T-cell (primary cell): ENCODE results near the gene G2E3. TPM values are rescaled to one million over a fixed set of nuclear protein-coding genes. Genes with fewer than 3 reads are reported as not detected.
"Not testable (repeated sequence)": the region's sequence is repeated elsewhere in the genome, so short reads cannot be mapped to it uniquely, and the experiment has no call there.

Source experiments
- ATAC-seq, 4 experiments: fragments of 200-7000 bp in 3 of 4; fragments of 150-1000 bp in 1 of 4; cut with Tn5 transposase; replicated peaks in 1 of 4; 1 replicate in 3 of 4; 2 replicates in 1 of 4; pipeline ENCODE4 v1.10.0; 2021; ENCODE audit warnings: moderate library complexity in 3 of 4, mild to moderate bottlenecking in 2 of 4, moderate number of reproducible peaks in 1 of 4
- CTCF ChIA-PET, 2 donors: fragments of 300-600 bp; sonication (Branson Sonifier 250); formaldehyde crosslinking; loops; one replicate each; lab custom pipeline; 2022; ENCODE audit warnings: antibody characterized with exemption in 2 of 2; lab: Charles Lee
- POLR2A ChIA-PET, 2 donors: fragments of 300-600 bp; sonication (Branson Sonifier 250); formaldehyde crosslinking; loops; one replicate each; lab custom pipeline; 2022; ENCODE audit warnings: antibody characterized with exemption in 2 of 2; lab: Charles Lee
- DNase-seq, 35 experiments: peaks; one replicate each; pipeline versions ENCODE4 v3.0.0 to v3.0.0-alpha.2; 2013 to 2023
- H3K27ac ChIP-seq: one replicate; pipeline ENCODE4 v1.5.1; 2013; ENCODE audit warnings: low read length
- H3K27me3 ChIP-seq, 2 experiments: replicated peaks in 1 of 2; 1 replicate in 1 of 2; 2 replicates in 1 of 2; pipeline versions ENCODE4 v1.6.1 to v1.7.0; 2013; ENCODE audit warnings: low read length in 1 of 2, mixed read lengths in 1 of 2; ENCODE audit not compliant: control insufficient read depth in 2 of 2, insufficient read depth in 2 of 2; ENCODE audit errors: extremely low read depth in 1 of 2
- H3K36me3 ChIP-seq, 2 donors: 1 replicate in 1 of 2; 2 replicates in 1 of 2; pipeline versions ENCODE4 v1.6.1 to v1.7.0; 2013; ENCODE audit warnings: low read length in 1 of 2; ENCODE audit not compliant: control insufficient read depth in 2 of 2, insufficient read depth in 1 of 2; ENCODE audit errors: extremely low read depth in 1 of 2
- H3K4me1 ChIP-seq, 2 experiments: 1 replicate in 1 of 2; 2 replicates in 1 of 2; pipeline versions ENCODE4 v1.6.1 to v1.7.0; 2013; ENCODE audit warnings: low read length in 2 of 2, mixed read lengths in 1 of 2; ENCODE audit not compliant: insufficient read depth in 2 of 2, control insufficient read depth in 1 of 2; ENCODE audit errors: extremely low read depth in 1 of 2
- H3K4me3 ChIP-seq, 2 donors: 1 replicate in 1 of 2; 2 replicates in 1 of 2; pipeline versions ENCODE4 v1.5.1 to v1.7.0; 2013; ENCODE audit warnings: mild to moderate bottlenecking in 2 of 2, low read length in 1 of 2, moderate library complexity in 1 of 2; ENCODE audit not compliant: control insufficient read depth in 1 of 2; ENCODE audit errors: extremely low read depth in 1 of 2
- H3K9me3 ChIP-seq: 2 replicates; pipeline ENCODE4 v1.7.0; 2013
- H3K27ac Mint-ChIP-seq, 2 donors: one replicate each; pipeline ENCODE4 v1.8.0; 2020 to 2021; ENCODE audit warnings: mild to moderate bottlenecking in 2 of 2, mixed read lengths in 2 of 2
- H3K27me3 Mint-ChIP-seq, 2 donors: one replicate each; pipeline ENCODE4 v1.8.0; 2021 to 2022; ENCODE audit warnings: mixed read lengths in 2 of 2
- H3K36me3 Mint-ChIP-seq: one replicate; pipeline ENCODE4 v1.8.0; 2021; ENCODE audit warnings: mixed read lengths
- H3K4me1 Mint-ChIP-seq, 3 donors: one replicate each; pipeline ENCODE4 v1.8.0; 2020 to 2022; ENCODE audit warnings: mixed read lengths in 3 of 3, mild to moderate bottlenecking in 1 of 3
- H3K4me3 Mint-ChIP-seq, 3 donors: one replicate each; pipeline ENCODE4 v1.8.0; 2020 to 2022; ENCODE audit warnings: mild to moderate bottlenecking in 3 of 3, mixed read lengths in 3 of 3, moderate library complexity in 3 of 3
- H3K9me3 Mint-ChIP-seq, 3 donors: one replicate each; pipeline ENCODE4 v1.8.0; 2020 to 2022; ENCODE audit warnings: mixed read lengths in 3 of 3
- WGBS: methylation state at CpG from one replicate; pipeline ENCODE4 v1.1.5; 2013; ENCODE audit warnings: missing lambda C conversion rate; ENCODE audit not compliant: insufficient coverage; 5-methylcytosine and 5-hydroxymethylcytosine counted together
- total RNA-seq, 35 experiments: library from RNA in 6 of 35; stranded (reverse) in 6 of 35; fragments of 120-200 nt in 1 of 35; gene quantifications; one replicate each; pipeline versions ENCODE4 v1.2.1 to v1.2.4 and lab custom pipeline; 2013 to 2026

The G2E3 gene
- total RNA-seq, 5 donors from 2014 or later (not counting 1 experiment from before 2014, with no cell fraction given) = 21.7 to 28.2 (median 24.1) TPM

DNA sequence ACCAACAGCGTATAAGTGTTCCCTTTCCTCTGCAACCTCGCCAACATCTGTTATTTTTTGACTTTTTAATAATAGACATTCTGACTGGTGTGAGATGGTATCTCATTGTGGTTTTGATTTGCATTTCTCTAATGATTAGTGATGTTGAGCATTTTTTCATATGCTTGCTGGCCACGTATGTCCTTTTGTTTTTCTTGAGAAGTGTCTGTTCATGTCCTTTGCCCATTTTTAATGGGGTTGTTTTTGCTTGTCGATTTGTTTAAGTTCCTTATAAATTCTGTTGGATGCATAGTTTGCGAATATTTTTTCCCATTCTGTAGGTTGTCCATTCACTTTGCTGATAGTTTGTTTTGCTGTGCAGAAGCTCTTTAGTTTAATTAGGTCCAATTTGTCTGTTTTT, 85.5 kb downstream of the G2E3 start:
- H3K27ac Mint-ChIP-seq, H3K27me3 Mint-ChIP-seq, H3K9me3 ChIP-seq, CTCF ChIA-PET, H3K4me1 ChIP-seq, H3K4me3 ChIP-seq, ATAC-seq, H3K27ac ChIP-seq, H3K27me3 ChIP-seq, POLR2A ChIA-PET, DNase-seq, H3K4me3 Mint-ChIP-seq: not testable (repeated sequence)
- 94% methylated on average over 2 of the region's 5 CpGs for WGBS
- Mint-ChIP-seq H3K4me1 (peaks cover 3 to 11% (median 11%) of the 10 kb centered on the region in 3 donors), H3K9me3 (peaks cover 0 to 11% (median 4%) of the 10 kb centered on the region in 3 donors), H3K36me3 (peaks cover 55% of the 10 kb centered on the region)
- H3K36me3 ChIP-seq = peaks cover 4 to 32% of the 10 kb centered on the region in 2 donors

DNA sequence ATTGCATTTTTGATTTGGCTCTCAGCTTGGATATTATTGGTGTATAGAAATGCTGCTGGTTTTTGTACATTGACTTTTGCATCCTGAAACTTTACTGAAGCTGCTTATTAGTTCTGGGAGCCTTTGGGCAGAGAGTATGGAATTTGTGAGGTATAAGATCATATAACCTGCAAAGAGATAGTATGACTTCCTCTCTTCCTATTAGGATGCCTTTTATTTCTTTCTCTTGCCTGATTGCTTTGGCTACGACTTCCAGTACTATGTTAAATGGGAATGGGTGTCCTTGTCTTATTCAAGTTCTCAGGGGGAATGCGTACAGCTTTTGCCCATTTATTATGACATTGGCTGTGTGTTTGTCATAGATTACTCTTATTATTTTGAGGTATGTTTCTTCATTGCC, 86.6 kb downstream of the G2E3 start:
- peaks cover 0 to 11% (median 4%) of the 10 kb centered on the region in 3 donors for H3K9me3 Mint-ChIP-seq
- Histone ChIP-seq H3K36me3 (peaks cover 4 to 37% of the 10 kb centered on the region in 2 donors), H3K4me3 (no peak overlapping the region), H3K4me1 (no peaks in the 10 kb centered on the region), H3K9me3 (no peaks in the 10 kb centered on the region), H3K27ac (no peak overlapping the region), H3K27me3 (no peaks in the 10 kb centered on the region)
- 100% methylated on average over 1 of the region's 2 CpGs for WGBS
- DNase-seq = no peak
- no peak overlapping the region for H3K27ac Mint-ChIP-seq
- H3K4me1 Mint-ChIP-seq = peaks cover 3 to 11% (median 11%) of the 10 kb centered on the region in 3 donors
- POLR2A ChIA-PET = no interaction called here
- H3K36me3 Mint-ChIP-seq = peaks cover 57% of the 10 kb centered on the region
- no peaks in the 10 kb centered on the region for H3K27me3 Mint-ChIP-seq
- no peak for ATAC-seq
- no peak overlapping the region for H3K4me3 Mint-ChIP-seq
- CTCF ChIA-PET = no interaction called here

DNA sequence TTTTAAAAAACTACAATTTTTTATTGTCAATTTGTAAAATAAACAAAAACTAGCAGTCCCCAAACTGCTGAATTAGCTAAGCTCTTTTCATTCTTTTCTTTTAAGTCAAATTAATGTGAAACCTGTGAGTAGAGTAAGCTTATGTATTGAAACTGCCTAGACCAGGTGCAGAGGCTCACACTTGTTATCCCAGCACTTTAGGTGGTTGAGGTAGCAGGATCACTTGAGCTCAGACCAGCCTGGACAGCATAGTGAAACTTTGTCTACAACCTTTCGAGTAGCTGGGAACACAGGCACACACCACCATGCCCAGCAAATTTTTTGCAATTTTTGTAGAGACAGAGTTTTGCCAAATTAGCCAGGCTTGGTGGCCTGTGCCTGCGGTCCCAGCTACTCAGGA, 89.5 kb downstream of the G2E3 start:
- no peaks in the 10 kb centered on the region for H3K4me1 ChIP-seq
- whole genome bisulfite sequencing = 80% methylated on average over 1 of the region's 2 CpGs
- H3K36me3 ChIP-seq = peaks cover 0 to 51% of the 10 kb centered on the region in 2 donors
- H3K4me3 ChIP-seq = no peak overlapping the region
- H3K9me3 Mint-ChIP-seq = peaks cover 0 to 11% (median 4%) of the 10 kb centered on the region in 3 donors
- ATAC-seq = no peak
- ChIA-PET CTCF (interaction anchor here in 1 of 2 donors (0.5 kb wide), 1 partner anchor 119 kb away, joined by 3 read pairs; no protein-coding TSS in a partner anchor), POLR2A (interaction anchor here in 1 of 2 donors (0.6 kb wide), 1 partner anchor 379 kb away, joined by 3 read pairs; no protein-coding TSS in a partner anchor)
- H3K27me3 ChIP-seq = no peaks in the 10 kb centered on the region
- no peaks in the 10 kb centered on the region for H3K9me3 ChIP-seq
- peaks cover 58% of the 10 kb centered on the region for H3K36me3 Mint-ChIP-seq
- H3K4me1 Mint-ChIP-seq = peaks cover 3 to 11% (median 11%) of the 10 kb centered on the region in 3 donors
- no peak for DNase-seq
- H3K27me3 Mint-ChIP-seq = no peaks in the 10 kb centered on the region
- H3K4me3 Mint-ChIP-seq = no peak overlapping the region
- H3K27ac Mint-ChIP-seq = no peak overlapping the region
- H3K27ac ChIP-seq = no peak overlapping the region

DNA sequence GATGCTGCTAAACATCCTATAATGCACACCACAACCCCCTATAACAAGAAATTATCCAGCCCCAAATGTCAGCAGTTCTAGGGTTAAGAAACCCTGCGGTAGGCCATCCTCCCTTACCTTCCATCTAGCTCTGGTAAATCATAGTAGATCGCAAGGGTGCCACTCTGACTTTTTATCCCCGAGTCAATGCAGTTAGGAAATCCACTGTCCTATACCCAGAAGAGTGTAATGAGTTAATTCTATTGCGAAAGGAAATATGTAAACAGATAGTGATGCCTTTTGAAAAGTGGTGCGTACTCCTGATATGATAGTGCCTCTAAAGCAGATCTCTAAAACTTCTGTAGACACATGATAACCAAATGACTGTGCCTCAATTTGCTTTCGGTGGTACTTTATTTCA, 93.0 kb downstream of the G2E3 start:
- Histone ChIP-seq H3K4me3 (no peak overlapping the region), H3K36me3 (peaks cover 0 to 57% of the 10 kb centered on the region in 2 donors), H3K27me3 (no peaks in the 10 kb centered on the region), H3K9me3 (no peaks in the 10 kb centered on the region), H3K4me1 (no peaks in the 10 kb centered on the region), H3K27ac (no peak overlapping the region)
- peaks cover 34% of the 10 kb centered on the region for H3K36me3 Mint-ChIP-seq
- H3K4me3 Mint-ChIP-seq = no peak overlapping the region
- ATAC-seq = no peak
- H3K27ac Mint-ChIP-seq = no peak overlapping the region
- peaks cover 0 to under 1% (median 0%) of the 10 kb centered on the region in 3 donors for H3K4me1 Mint-ChIP-seq
- no peak for DNase-seq
- H3K9me3 Mint-ChIP-seq = no peaks in the 10 kb centered on the region
- POLR2A ChIA-PET = no interaction called here
- no CpG with 5 or more reads among the region's 6 CpGs for WGBS
- no peaks in the 10 kb centered on the region for H3K27me3 Mint-ChIP-seq
- CTCF ChIA-PET = interaction anchor here in 1 of 2 donors (0.6 to 0.7 kb wide), 3 partner anchors 28 to 403 kb away, joined by 3 to 4 read pairs (median 3); no protein-coding TSS in a partner anchor

DNA sequence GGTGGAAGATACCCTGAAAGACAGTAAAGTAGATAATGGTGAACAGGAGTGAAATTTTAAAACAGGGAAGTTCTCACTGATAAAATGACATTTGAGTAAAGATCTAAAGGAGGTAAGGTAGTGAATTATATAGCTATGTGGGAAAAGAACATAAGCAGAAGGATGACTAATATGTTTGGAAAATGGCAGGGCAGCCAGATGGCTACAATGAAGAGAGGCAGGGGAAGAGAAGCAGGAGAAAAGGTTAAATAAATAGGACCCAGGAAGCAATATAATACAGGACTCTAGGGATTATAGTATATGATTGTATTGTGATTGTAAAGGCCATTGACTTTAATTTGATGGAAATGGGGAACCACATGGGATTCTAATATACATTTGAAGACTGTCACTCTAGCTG, 96.2 kb downstream of the G2E3 start:
- H3K36me3 Mint-ChIP-seq = peaks cover 33% of the 10 kb centered on the region
- no peaks in the 10 kb centered on the region for H3K9me3 Mint-ChIP-seq
- no peaks in the 10 kb centered on the region for H3K9me3 ChIP-seq
- H3K4me1 ChIP-seq = no peaks in the 10 kb centered on the region
- H3K27ac Mint-ChIP-seq = no peak overlapping the region
- H3K36me3 ChIP-seq = peaks cover 0 to 59% of the 10 kb centered on the region in 2 donors
- ATAC-seq = no peak
- H3K27me3 ChIP-seq = no peaks in the 10 kb centered on the region
- H3K4me3 ChIP-seq = no peak overlapping the region
- POLR2A ChIA-PET = no interaction called here
- peaks cover 0 to 2% (median 0%) of the 10 kb centered on the region in 3 donors for H3K4me1 Mint-ChIP-seq
- H3K4me3 Mint-ChIP-seq = no peak overlapping the region
- no peak overlapping the region for H3K27ac ChIP-seq
- H3K27me3 Mint-ChIP-seq = no peaks in the 10 kb centered on the region
- no peak for DNase-seq
- CTCF ChIA-PET = interaction anchor here (0.6 to 2.2 kb wide), 8 partner anchors 14 to 563 kb away, joined by 3 to 8 read pairs (median 4); partner anchors contain the start of gene SCFD1 (in 1 of the 2)

DNA sequence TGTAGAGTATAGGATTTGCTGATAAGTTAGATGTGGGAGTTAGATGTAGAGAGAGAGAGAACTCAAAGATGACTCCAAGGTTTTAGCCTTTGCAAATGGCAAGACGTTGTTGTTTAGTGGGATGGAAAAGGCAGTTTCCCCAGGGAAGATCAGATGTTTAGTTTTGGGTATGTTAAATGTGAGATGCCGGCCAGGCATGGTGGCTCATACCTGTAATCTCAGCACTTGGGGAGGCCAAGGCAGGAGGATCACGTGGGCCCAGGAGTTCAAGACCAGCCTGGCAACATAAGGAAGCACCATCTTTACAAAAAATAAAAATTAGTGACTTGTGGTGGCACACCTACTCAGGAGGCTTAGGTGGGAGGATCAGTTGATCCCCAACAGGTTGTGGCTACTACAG, 96.7 kb downstream of the G2E3 start:
- CTCF ChIA-PET = interaction anchor here (0.6 to 2.2 kb wide), 6 partner anchors 15 to 562 kb away, joined by 3 to 8 read pairs (median 4); partner anchors contain the start of gene SCFD1 (in 1 of the 2)
- Histone ChIP-seq H3K27me3 (no peaks in the 10 kb centered on the region), H3K4me1 (no peaks in the 10 kb centered on the region), H3K9me3 (no peaks in the 10 kb centered on the region), H3K36me3 (peaks cover 0 to 58% of the 10 kb centered on the region in 2 donors), H3K4me3 (no peak overlapping the region), H3K27ac (no peak overlapping the region)
- WGBS = 100% methylated on average over 2 of the region's 3 CpGs
- Mint-ChIP-seq H3K9me3 (no peaks in the 10 kb centered on the region), H3K27me3 (no peaks in the 10 kb centered on the region), H3K36me3 (peaks cover 33% of the 10 kb centered on the region), H3K4me1 (peaks cover 0 to 2% (median 0%) of the 10 kb centered on the region in 3 donors), H3K27ac (no peak overlapping the region), H3K4me3 (no peak overlapping the region)
- ATAC-seq (no peak), DNase-seq (no peak)
- POLR2A ChIA-PET = no interaction called here
